Renal cortical epithelial cell (primary cell): ENCODE measurements around the gene NAA50. TPM values are rescaled to one million over a fixed set of nuclear protein-coding genes. Genes with fewer than 3 reads are reported as not detected.

Experiments
- DNase-seq: peaks from one replicate; pipeline ENCODE4 v3.0.0-alpha.2; 2011; ENCODE audit warnings: low read depth
- total RNA-seq: library from RNA; depleted of rRNA; stranded (reverse); fragments of >200 nt; gene quantifications from 2 replicates; pipeline ENCODE4 v1.2.3, GENCODE V29; 2014

The NAA50 gene
- total RNA-seq, 1 donor from 2014 or later = 139 TPM

DNA sequence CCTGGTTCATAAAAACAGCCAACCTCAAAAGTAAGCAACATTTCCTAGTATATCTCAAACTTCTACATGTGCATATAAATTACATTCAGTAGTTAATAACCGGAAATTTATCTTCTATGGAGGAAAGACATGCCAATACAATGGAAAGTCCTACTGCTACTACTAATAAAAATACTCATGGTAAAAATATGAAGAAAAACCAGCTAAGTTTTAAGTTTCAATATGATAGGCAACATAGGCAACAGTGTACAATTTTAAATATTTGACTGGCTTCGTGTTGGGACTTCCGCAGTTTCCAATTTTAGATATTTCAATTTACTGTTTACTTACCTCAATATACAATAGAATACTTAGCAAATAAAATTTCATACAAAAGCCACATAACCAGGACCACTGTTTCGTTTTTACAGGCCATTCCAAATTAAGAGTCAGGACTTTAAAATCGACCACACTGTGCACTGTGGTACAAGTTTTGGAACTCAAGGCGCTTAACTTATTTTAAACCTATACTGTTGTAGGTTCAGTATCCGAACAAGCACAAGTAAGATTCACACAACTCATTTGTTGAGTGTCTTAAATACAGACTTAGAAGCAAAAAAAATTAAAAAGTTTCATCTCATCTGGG is 2.9 kb downstream of the NAA50 start:
- no peak for DNase-seq

DNA sequence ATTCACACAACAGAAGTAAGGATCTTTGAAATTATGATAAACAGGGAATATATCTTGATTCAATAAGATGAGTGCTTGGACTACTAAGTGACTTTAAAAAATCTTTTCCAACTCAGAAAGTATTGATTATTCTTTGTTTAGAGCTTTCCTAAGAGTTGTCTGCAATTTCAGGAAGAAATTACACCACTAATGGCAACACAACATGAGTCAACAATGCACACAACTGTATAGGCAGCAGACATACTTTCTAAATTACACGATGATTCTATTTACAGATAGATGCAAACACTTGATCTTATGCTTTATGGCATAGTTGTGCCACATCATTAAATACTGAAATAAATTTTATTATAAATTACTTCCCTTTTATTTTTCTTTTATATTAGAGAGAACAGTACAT is 4.4 kb downstream of the NAA50 start:
- no peak for DNase-seq

DNA sequence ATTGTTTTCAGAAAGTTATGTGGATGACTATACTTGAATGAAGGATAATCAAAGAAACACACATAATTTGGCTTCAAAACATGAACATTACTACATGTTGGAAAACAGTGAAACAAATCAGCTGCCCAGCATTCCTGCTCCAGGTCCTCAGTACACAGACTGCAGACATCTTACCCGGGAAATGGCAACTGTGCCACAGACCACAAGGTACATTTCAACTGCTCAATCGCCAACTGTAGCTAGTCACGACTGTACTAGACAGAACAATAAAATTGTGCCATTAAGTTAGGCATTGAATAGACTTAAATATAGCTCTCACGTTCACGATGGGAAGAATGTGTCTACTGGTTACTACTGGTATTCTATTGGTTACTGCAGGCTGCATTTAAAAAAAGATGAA is 5.0 kb downstream of the NAA50 start:
- DNase-seq = peak; percentile 29

DNA sequence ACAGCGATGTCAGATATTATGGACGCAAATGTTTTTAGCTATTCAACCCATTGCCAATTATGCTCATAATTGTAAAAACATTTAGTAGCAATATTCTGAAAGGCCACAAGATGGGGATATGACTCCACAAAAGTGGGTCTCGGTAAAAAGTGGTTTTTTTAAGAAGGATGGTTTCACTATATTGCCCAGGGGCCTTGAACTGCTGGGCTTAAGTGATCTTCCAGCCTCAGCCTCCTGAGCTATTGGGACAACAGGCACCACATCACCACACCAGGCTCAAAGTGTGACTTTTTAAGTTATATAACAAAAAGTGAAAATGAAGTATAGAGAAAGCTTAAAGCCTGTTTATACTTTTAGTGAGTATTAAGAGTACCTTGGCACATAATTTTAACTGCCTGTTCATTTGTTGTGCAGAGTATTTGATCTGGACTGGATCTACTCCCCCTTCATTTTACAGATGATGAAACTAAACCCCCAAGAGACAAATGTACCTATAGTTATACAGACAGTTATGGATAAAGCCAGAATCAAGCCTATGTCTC is 9.4 kb downstream of the NAA50 start:
- peak; percentile 66 for DNase-seq

DNA sequence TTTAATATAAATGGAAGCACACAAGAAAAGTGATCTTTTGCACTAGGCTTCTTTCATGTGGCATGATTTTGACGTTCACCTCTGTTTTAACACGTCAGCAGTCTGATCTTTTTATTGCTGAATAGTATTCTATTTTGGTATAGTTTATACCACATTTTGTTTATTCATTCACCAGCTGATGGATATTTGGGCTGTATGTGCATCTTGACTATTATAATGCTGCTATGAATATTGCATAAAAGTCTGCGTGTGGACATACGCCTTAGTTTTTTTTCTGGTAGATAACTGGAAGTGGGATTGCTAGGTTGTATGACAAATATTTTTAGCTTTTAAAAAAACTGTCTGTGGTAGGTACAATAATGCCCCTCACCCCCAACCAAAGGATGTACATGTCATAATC is 14.4 kb downstream of the NAA50 start:
- no peak for DNase-seq

DNA sequence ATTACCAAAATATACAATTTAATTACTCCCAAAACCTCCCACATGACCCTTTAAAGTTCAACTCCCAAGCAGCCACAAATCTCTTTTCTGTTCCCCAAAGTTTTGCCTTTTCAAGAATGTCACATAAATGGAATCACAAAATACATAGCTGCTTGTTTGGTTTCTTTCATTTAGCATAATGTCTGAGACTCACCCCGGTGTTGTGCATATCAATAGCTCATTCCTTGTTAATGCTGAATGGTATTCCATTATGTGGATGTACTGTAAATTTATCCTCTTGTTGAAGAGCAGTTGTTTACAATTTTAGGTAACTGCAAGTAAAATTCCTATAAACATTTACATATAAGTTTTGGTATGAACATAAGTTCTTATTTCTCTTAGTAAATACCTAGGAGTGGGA is 15.5 kb downstream of the NAA50 start:
- no peak for DNase-seq

DNA sequence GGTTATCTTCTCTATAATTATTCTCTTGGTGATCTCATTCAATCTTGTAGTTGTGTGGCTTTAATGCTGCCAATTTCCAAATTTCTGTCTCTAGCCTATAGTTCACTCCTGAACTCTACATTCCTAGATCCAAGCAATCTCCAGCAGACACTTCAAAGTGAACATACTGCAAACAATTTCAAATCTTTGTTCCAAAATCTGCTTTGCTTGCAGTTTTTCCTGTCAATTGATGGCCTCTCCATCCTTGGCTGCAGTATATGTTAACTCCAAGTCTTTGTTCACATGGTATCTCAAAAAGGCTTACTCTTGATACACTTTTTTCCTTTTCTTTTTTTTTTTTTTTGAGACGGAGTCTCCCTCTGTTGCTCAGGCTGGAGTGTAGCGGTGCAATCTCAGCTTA is 17.4 kb downstream of the NAA50 start:
- DNase-seq = no peak

DNA sequence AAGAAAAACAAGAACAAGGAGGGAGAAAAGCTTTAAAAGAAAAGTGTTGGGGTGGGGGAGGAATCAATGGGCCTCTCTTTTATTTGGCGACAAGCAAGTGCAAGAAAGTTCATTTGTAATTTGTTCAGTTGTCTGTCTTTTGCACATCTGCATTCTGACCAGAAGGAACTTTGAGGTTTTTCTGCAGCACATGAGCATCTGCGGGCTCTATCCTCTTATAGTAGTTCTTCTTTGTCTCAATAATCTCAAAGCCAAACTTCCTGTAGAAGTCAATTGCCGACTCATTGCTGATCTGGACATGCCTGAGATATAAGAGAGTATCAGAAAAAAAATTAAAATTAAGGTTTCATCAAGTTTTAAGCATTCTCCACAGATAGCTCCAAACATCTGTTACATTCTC is 24.4 kb downstream of the NAA50 start:
- no peak for DNase-seq

DNA sequence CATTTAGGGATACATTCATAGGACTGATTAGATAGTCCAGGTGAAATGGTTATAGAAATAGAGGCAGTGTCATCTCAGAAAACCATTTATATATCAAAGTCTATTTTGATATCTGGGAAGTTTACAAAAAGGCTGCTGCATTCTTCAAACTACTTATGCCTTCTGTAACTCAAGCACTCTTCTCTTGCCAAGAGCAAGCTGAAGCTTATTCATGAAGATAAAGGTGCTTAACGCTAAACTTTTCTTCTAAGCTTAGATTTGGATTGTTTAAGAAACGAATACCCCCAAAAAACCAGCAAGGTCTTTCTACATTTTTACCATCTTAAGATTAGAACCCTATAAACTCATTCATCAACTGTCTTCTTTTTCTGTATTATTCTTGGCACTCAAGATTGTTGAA is 26.3 kb downstream of the NAA50 start:
- no peak for DNase-seq

DNA sequence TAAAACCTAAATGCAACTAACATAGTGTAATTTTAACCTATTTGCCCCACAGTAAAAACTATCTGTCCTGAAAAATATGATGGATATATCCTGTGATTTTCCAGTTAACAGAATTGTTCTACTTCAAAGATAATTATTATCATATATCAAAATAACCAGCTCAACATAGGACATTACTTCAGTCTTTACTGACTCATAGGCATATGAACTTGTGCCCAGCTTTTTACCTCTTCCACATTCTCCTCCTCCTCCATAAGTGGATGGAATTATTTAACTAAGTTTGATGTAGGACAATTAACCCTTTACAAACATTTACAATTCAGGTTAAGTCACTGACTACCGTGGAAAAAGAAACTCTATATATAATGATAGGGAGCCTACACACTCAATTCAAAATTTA is 26.8 kb downstream of the NAA50 start:
- no peak for DNase-seq

DNA sequence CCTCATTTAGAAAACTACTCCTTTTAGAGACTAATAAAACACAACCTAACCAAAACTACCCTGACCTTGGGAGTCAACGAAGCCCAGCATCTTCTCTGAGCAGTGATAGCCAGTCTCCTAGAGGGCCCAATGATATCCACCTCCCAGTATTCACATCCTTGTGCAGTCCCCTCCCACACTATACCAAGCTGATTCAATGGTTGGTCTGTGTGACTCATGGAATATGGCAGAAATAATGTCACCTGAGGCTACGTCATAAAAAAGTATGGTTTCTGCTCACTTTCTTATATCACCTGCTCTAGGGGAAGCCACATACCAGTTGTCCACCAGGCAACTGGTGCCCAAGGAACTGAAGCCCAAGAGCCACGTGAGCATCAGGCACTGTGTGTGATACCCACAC is 28.2 kb downstream of the NAA50 start:
- no peak for DNase-seq

DNA sequence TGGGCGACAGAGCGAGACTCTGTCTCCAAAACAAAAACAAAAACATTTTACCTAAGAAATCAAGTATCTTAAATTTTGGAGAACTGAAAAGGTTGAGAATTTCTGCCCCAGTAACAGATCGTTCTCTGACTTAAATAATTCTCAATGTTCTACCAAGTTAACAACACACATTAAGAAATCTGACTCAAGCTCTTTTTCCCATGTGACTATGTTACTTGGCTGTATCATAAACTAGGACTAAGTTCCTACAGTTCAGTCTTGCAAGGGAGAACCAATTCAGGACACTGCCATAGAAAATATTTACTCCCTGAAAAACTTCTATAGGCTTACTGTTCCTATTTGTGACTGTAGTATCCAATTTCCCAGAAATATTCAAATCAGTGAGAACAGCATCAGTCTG is 28.7 kb downstream of the NAA50 start:
- no peak for DNase-seq

DNA sequence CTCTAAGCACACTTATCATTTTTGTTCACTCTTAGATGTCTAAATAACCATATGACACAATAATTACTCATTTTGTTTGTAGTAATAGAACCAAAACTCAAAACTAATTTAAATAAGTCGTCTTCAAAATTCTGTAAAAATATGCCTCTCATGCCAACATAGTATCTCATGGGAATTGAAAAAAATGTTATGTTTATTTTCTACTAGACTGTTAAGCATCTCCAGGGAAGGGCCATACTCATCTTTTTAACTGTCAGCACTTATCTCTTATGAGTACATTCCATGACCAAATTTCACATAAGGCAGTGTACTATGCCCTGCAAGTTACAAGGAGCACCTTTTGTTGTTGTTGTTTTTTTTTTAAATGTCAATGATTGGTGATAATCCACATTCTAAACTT is 31.3 kb downstream of the NAA50 start:
- no peak for DNase-seq

DNA sequence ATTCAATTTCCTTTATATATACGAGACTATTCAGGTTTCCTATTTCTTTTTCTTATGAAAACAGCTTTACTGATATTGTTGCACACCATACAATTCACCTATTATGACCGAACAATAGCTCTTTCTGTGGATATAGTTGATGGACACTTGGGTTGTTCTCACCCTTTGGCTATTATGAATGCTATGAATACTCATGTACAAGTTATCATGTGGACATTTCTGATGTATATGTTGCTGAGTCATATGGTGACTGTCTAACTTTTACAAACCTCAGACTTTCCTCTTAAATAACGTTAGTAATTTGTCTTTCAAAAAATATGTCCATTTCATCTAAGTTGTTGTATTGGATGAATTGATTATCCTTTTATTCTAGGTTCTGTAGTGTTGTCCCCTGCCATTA is 33.9 kb downstream of the NAA50 start:
- DNase-seq = no peak

DNA sequence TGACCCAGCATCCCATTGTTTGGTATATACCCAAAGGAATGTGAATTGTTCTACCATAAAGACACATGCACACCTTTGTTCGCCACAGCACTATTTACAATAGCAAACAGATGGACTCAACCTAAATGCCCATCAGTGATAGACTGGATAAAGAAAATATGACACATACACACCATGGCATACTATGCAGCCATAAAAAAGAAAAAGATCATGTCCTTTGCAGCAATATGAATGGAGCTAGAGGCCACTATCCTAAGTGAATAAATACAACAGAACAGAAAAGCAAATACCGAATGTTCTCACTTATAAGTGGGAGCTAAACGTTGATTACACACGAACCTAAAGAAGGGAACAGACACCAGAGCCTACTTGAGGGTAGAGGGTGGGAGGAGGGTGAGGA is 38.2 kb downstream of the NAA50 start:
- no peak for DNase-seq

DNA sequence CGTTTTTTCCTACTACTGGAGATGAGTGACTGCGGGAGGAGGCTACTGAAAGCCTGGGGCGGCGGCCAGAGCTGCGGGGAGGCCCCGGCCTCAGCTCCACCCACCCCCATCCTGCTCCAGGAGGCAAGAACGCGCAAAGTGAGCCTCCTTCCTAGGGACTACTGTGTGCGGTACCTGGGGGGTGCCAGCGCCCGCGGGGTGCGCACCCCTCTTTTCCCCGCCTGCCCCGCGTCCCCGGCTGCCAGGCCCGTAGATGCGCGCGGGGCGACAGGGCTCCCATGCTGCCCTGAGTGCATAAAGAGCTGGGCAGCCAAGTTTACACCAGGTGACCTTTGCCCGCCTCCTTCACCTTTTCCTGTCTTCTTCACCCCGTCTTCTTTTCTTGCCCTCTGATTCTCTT is 47.1 kb downstream of the NAA50 start:
- no peak for DNase-seq

DNA sequence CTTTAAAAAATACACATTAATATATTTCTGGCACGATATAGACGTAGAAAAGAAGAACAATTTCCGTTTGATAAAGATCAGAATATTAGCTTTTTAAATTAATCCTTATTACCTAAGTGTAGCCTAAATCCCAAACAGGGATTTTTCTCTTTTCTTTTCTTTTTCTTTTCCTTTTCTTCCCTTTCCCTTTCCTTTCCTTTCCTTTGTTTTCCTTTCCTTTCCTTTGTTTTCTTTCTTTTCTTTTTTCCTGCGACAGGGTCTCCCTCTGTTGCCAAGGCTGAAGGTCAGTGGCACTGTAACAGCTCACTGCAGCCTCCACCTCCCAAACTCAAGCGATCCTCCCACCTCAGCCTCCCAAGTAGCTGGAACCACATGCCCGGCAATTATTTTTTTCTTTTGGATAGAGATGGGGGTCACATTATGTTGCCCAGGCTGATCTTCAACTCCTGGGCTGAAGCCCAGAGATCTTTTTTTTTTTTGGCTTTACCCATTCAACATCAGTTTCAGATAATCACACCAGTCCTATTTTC is 47.8 kb downstream of the NAA50 start:
- no peak for DNase-seq

DNA sequence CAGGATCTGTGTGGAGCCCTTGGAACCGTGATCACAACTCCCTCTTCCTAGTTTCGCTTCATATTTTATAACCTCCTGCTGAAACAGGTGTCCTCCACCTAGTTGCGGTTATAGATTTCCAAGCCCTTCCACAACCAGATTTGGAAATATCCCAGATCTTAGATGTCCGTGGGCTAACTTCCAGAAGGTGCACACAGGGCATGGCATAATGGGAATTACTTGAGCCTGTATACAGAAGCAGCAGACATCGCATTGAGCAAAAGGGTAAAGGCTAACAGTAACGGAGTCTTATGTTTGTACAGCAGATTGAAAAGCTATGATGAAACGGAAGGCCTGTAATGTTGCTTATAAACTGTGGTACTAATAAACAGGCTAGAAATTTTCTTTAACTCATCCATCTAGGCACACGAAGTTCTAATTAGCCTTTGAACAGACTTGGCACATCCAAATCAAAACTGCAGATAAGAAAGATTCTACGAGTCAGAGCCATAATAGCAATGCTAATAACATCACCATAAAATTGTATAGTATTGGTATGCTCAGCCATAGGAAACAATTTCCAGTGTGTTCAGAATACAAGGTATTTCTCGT is 48.5 kb downstream of the NAA50 start:
- peak; percentile 23 for DNase-seq

DNA sequence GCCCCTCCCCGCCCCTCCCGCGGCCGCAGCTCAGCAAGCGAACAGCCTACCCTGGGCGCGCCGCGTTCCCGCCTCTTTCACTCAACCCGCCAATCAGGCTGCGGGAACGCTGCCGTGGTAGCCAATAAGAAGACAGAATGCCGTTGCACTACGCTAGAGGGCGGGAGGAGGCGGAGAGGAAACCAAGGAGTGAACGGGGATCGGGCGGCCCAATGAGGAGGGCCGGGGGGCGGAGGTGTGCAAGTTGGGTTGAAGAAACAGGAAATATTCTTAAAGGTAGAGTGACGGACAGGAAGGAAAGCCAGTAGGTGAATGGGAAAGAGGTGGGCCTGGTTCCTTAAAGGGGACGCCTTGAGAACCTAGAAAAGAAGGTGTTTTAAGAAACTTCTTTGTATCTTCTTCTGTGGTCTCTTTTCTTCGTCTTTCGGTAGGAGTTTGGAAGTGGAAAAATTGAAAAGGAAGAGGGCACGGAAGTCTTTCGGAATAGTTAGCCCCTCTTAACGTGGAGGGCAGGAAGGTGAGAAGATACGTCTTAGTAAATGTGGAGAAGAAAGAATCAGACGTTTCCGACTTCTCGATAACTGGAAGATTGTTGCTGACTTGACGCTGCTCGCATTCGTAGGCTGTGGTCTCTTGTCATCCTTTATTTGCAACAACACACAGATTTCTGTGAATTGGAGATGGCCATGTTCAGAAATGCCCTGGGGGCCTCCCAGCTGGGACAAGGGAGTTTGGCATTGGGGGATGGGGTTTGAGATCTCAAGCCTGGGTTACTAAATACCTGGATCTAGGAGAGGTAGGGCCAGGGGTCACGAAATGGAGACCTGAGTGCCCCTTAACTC is 49.2 kb downstream of the NAA50 start:
- peak; percentile 98 for DNase-seq

DNA sequence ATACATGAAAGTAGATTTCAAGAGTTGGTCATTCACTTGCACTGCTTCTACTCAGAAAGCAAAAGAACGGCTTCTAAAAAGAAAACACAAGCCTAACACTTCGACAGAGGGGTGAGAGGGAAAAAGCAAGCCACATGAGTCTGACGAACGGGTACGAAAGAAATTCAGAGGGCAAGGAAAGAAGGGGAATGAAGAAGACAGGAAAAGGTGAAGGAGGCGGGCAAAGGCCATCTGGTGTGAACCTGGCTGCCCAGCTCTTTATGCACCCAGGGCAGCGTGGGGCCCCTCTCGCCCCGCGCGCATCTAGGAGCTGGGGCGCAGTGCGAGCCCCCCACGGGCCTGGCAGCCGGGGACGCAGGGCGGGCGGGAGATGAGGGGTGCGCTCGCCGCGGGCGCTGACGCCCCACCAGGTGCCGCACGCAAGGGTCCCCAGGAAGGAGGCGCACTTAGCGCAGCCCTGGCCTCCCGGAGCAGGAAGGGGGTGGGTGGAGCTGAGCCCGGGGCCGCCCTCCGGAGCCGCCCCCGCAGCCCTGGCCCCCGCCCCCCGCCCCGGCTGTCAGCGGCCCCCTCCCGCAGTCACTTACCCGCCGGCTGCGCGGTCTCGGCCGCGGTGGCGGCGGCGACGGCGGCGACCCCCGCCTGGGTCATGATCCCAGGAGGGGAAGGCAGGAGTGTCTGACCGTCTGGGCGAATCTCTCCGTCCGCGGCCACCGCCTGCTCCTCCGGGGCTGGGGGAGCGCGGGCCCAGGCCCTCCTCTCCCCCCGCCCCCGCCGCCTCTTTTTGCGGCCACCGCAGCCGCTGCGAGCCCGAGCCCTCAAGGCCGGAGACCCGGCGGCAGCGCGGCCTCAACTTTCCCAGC is 50.0 kb downstream of the NAA50 start, which contains the start of gene USF3:
Gene USF3, minus strand, starts transcription at position 857 of the 860 bp plus-strand sequence. CDS start 21,764 bp downstream, outside the sequence.
- DNase-seq = peak; percentile 22

DNA sequence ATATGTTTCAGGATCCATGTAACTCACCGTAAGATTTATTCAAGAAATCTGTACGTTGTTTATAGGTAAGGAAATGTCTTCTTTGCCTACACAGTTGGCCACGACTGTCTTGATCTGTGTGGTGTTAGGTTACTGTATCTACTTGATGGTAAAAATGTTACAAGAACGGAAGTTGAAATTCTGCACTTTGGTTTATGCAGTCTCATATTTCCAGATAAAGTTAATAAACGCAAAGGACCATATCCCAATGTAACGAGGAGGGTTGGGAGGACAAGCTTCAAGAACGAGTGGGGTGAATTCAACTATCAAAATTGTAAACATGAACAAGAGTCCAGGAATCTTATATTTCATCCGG is 50.6 kb downstream of the NAA50 start:
- no peak for DNase-seq

DNA sequence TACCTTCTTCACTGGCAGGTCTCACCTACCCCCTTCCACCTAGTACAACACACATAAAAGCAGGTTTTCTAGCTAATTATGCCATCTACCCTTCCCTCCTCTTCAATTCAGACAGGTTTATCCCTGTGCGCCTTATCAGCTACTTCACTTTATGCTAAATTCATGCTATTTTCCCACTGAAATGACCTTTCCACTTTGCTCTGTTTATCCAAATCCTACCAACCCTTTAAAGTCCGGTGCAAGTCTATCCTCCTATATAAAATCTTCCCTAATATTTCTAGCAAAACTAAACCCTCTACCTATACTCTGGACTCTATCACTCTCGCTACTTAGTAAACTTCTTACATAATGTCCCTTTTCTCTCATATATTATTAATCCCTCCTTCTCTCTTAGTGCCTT is 55.6 kb downstream of the NAA50 start:
- DNase-seq = no peak
